Thyroid gland (tissue), 4 donors: Measurements from ENCODE around the gene ELP5. TPM values are rescaled to one million over a fixed set of nuclear protein-coding genes. Genes with fewer than 3 reads are reported as not detected.
A peak's percentile ranks its signal among the peaks of the same experiment; 100 is the strongest.

Experiments
- DNase-seq, 2 donors: peaks; one replicate each; pipeline ENCODE4 v3.0.0-alpha.2; 2019
- H3K27ac ChIP-seq, 3 donors: fragments of 200-600 bp; sonication (generic); 1 replicate in 2 of 3; 2 replicates in 1 of 3; pipeline ENCODE4 v1.5.1; 2016 to 2019; ENCODE audit warnings: mild to moderate bottlenecking in 1 of 3, moderate library complexity in 1 of 3
- H3K27me3 ChIP-seq: fragments of 200-600 bp; sonication (generic); one replicate; pipeline ENCODE4 v1.5.1; 2019
- H3K36me3 ChIP-seq, 2 donors: fragments of 200-600 bp; sonication (generic); one replicate each; pipeline ENCODE4 v1.5.1; 2016 to 2019
- H3K4me1 ChIP-seq, 2 donors: fragments of 200-600 bp; sonication (generic); one replicate each; pipeline ENCODE4 v1.5.1; 2017 to 2019
- H3K4me3 ChIP-seq, 3 donors: fragments of 200-600 bp; sonication (generic); replicated peaks in 1 of 3; 1 replicate in 2 of 3; 2 replicates in 1 of 3; pipeline ENCODE4 v1.5.1; 2016; ENCODE audit warnings: mild to moderate bottlenecking in 1 of 3
- H3K9me3 ChIP-seq: fragments of 200-600 bp; sonication (generic); one replicate; pipeline ENCODE4 v1.5.1; 2017
- CTCF ChIP-seq, 6 experiments: fragments of 200-600 bp in 3 of 6; fragments of 450-650 bp in 3 of 6; sonication (generic) in 3 of 6; IDR thresholded peaks; one replicate each; pipeline ENCODE4 v1.5.1; 2016 to 2019; ENCODE audit warnings: antibody characterized with exemption in 6 of 6, mild to moderate bottlenecking in 2 of 6, inconsistent platforms in 1 of 6, moderate library complexity in 1 of 6
- POLR2A ChIP-seq, 2 donors: fragments of 450-650 bp; IDR thresholded peaks; one replicate each; pipeline ENCODE4 v1.6.1; 2017; ENCODE audit warnings: antibody characterized with exemption in 2 of 2, mild to moderate bottlenecking in 2 of 2, moderate library complexity in 1 of 2
- WGBS, 2 donors: methylation state at CpG; one replicate each; pipeline ENCODE4 v1.1.5; 2017; 5-methylcytosine and 5-hydroxymethylcytosine counted together
- intact Hi-C: fragments of 100-400 bp; cut with DNase I; formaldehyde crosslinking; loops from one replicate; pipeline ENCODE4 v1.15.1; 2023
- total RNA-seq, 4 donors: library from RNA; depleted of rRNA; stranded (reverse); fragments of >200 nt; gene quantifications; one replicate each; pipeline ENCODE4 v1.2.3, GENCODE V29; 2016

Gene ELP5
- total RNA-seq, 4 donors from 2014 or later: 27.4 to 49.0 (median 33.0) TPM

GRCh38 chr17:7221278-7222092 is 30.5 kb upstream of the ELP5 start:
- H3K4me3 ChIP-seq: peak overlapping the region in 1 of 3 donors; percentile 97
- H3K36me3 ChIP-seq: peaks cover 49 to 52% of the 10 kb centered on the region in 2 donors
- H3K9me3 ChIP-seq: no peaks in the 10 kb centered on the region
- no peaks in the 10 kb centered on the region for H3K27me3 ChIP-seq
- peak overlapping the region in 2 of 3 donors; percentile 97 to 98 for H3K27ac ChIP-seq
- TF ChIP-seq POLR2A (IDR thresholded peaks at IDR 0.05): no peak
- no peak for TF ChIP-seq CTCF (IDR thresholded peaks at IDR 0.05)
- peaks cover 24 to 46% of the 10 kb centered on the region in 2 donors for H3K4me1 ChIP-seq
- intact Hi-C loops: no loop called here
- DNase-seq: no peak
- WGBS, 2 donors: 71 to 90% methylated on average over 6 to 9 of the region's 10 CpGs

- no peak for DNase-seq
- WGBS, 2 donors: 91% methylated on average over 13 to 14 of the region's 15 CpGs
- H3K4me3 ChIP-seq: no peak overlapping the region
- H3K9me3 ChIP-seq: no peaks in the 10 kb centered on the region
- H3K4me1 ChIP-seq: peaks cover 21 to 40% of the 10 kb centered on the region in 2 donors
- peaks cover 56 to 61% of the 10 kb centered on the region in 2 donors for H3K36me3 ChIP-seq
- H3K27ac ChIP-seq: peak overlapping the region in 1 of 3 donors; percentile 97
- no peaks in the 10 kb centered on the region for H3K27me3 ChIP-seq
- intact Hi-C loops: no loop called here
- TF ChIP-seq POLR2A (IDR thresholded peaks at IDR 0.05): peak in 1 of 2 donors; percentile 9
- TF ChIP-seq CTCF (IDR thresholded peaks at IDR 0.05): no peak
Measured at GRCh38 chr17:7222093-7222971, 29.7 kb upstream of the ELP5 start.

- Histone ChIP-seq H3K4me3 (no peak overlapping the region), H3K9me3 (no peaks in the 10 kb centered on the region), H3K4me1 (peaks cover 17 to 36% of the 10 kb centered on the region in 2 donors), H3K27ac (no peak overlapping the region), H3K36me3 (peaks cover 58 to 61% of the 10 kb centered on the region in 2 donors), H3K27me3 (no peaks in the 10 kb centered on the region)
- intact Hi-C loops: no loop called here
- no peak for DNase-seq
- WGBS, 2 donors: 77 to 94% methylated on average over 4 to 7 of the region's 7 CpGs
- TF ChIP-seq POLR2A (IDR thresholded peaks at IDR 0.05) (no peak), CTCF (IDR thresholded peaks at IDR 0.05) (no peak)
Measured at GRCh38 chr17:7222972-7223292, 29.1 kb upstream of the ELP5 start.

- Histone ChIP-seq H3K36me3 (peaks cover 58 to 64% of the 10 kb centered on the region in 2 donors), H3K27me3 (no peaks in the 10 kb centered on the region), H3K4me3 (no peak overlapping the region), H3K27ac (no peak overlapping the region), H3K9me3 (no peaks in the 10 kb centered on the region), H3K4me1 (peaks cover 13 to 31% of the 10 kb centered on the region in 2 donors)
- TF ChIP-seq CTCF (IDR thresholded peaks at IDR 0.05): no peak
- TF ChIP-seq POLR2A (IDR thresholded peaks at IDR 0.05): no peak
- WGBS, 2 donors: 90 to 91% methylated on average over 4 of the region's 4 CpGs
- intact Hi-C loops: no loop called here
- no peak for DNase-seq
Measured at GRCh38 chr17:7223375-7223774, 28.6 kb upstream of the ELP5 start.
